ENCODE results near the gene TMEM208. TPM values are rescaled to one million over a fixed set of nuclear protein-coding genes. Genes with fewer than 3 reads are reported as not detected.

Gene TMEM208
- total and polyA plus RNA-seq, 2 of the 13 experiments (the other 11 are each of a cell fraction or from before 2014, with no cell fraction given), result 58.8 to 72.9 TPM

DNA sequence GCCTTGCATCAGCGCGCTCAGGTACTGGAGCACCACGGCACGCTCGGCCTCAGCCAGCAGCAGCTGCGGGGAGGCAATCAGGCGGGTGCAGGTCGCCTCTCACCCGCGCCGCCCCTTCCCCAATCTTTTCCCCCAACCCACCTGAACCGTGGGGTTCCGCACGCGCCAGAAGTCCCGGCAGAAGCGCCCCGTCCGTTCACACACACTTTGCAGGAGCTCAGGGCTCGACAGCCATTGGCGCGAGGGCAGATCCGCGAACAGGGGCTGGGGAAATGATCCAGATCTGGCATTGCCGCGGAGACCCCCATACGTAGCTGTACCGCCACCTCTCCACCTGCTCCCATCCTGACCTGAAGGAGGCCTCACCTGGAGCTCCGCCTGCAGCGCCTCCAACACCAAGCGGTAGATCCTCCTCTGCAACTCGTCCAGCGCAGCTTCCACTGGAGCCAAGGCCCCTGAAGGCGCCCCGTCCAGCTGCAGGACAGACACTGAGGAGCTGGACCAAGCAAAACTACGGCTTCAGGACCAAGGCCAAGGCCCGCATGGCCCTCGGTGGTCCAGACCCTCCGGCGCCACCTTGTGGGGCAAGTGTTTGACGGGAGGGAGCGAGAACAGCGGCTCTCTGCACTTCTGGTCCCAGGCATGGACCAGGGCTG is 41.8 kb upstream of the TMEM208 start (continued):
- TF ChIP-seq, protein P1, sequence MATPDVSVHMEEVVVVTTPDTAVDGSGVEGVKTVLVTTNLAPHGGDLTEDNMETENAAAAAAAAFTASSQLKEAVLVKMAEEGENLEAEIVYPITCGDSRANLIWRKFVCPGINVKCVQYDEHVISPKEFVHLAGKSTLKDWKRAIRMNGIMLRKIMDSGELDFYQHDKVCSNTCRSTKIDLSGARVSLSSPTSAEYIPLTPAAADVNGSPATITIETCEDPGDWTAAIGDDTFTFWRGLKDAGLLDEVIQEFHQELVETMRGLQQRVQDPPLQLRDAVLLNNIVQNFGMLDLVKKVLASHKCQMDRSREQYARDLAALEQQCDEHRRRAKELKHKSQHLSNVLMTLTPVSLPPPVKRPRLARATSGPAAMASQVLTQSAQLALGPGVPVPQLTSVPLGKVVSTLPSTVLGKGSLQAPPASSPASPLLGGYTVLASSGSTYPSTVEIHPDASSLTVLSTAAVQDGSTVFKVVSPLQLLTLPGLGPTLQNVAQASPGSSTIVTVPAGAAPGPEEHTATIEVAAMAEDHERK (CRISPR knock-in tag; IDR thresholded peaks at IDR 0.05; ENCODE audit: low read depth), result no peak
- TF ChIP-seq ZMYM4 (CRISPR knock-in tag; IDR thresholded peaks at IDR 0.05) (peak; percentile 79), ATRX (CRISPR knock-in tag; IDR thresholded peaks at IDR 0.05; ENCODE audit: borderline replicate concordance) (no peak), PHF8 (CRISPR knock-in tag; IDR thresholded peaks at IDR 0.05) (peak; percentile 64), ZNF10 (CRISPR knock-in tag; IDR thresholded peaks at IDR 0.05; ENCODE audit: borderline replicate concordance, low read depth) (no peak), ZNF570 (CRISPR knock-in tag; IDR thresholded peaks at IDR 0.05; ENCODE audit: borderline replicate concordance) (no peak), SOX6 (IDR thresholded peaks at IDR 0.05) (no peak), SOX6 (CRISPR knock-in tag; IDR thresholded peaks at IDR 0.05) (peak; percentile 75), POGZ (CRISPR knock-in tag; IDR thresholded peaks at IDR 0.05) (peak; percentile 69; the same call in 1 of the 2 replicates), ZNF333 (CRISPR knock-in tag; IDR thresholded peaks at IDR 0.05; ENCODE audit: borderline replicate concordance) (peak; percentile 95; the same call in 1 of the 2 replicates), KDM1A (CRISPR knock-in tag; IDR thresholded peaks at IDR 0.05) (peak; percentile 58; the same call in 1 of the 2 replicates), RAD51 (IDR thresholded peaks at IDR 0.05; ENCODE audit: borderline replicate concordance) (no peak), ZNF782 (CRISPR knock-in tag; IDR thresholded peaks at IDR 0.05; ENCODE audit: borderline replicate concordance) (peak; percentile 51; the same call in 1 of the 2 replicates), ZNF33A (CRISPR knock-in tag; IDR thresholded peaks at IDR 0.05; ENCODE audit: borderline replicate concordance) (no peak; the same call in 1 of the 2 replicates)
- TF ChIP-seq, protein P2, sequence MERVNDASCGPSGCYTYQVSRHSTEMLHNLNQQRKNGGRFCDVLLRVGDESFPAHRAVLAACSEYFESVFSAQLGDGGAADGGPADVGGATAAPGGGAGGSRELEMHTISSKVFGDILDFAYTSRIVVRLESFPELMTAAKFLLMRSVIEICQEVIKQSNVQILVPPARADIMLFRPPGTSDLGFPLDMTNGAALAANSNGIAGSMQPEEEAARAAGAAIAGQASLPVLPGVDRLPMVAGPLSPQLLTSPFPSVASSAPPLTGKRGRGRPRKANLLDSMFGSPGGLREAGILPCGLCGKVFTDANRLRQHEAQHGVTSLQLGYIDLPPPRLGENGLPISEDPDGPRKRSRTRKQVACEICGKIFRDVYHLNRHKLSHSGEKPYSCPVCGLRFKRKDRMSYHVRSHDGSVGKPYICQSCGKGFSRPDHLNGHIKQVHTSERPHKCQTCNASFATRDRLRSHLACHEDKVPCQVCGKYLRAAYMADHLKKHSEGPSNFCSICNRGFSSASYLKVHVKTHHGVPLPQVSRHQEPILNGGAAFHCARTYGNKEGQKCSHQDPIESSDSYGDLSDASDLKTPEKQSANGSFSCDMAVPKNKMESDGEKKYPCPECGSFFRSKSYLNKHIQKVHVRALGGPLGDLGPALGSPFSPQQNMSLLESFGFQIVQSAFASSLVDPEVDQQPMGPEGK (CRISPR knock-in tag; IDR thresholded peaks at IDR 0.05), result peak; percentile 85
- TF ChIP-seq, protein P3, sequence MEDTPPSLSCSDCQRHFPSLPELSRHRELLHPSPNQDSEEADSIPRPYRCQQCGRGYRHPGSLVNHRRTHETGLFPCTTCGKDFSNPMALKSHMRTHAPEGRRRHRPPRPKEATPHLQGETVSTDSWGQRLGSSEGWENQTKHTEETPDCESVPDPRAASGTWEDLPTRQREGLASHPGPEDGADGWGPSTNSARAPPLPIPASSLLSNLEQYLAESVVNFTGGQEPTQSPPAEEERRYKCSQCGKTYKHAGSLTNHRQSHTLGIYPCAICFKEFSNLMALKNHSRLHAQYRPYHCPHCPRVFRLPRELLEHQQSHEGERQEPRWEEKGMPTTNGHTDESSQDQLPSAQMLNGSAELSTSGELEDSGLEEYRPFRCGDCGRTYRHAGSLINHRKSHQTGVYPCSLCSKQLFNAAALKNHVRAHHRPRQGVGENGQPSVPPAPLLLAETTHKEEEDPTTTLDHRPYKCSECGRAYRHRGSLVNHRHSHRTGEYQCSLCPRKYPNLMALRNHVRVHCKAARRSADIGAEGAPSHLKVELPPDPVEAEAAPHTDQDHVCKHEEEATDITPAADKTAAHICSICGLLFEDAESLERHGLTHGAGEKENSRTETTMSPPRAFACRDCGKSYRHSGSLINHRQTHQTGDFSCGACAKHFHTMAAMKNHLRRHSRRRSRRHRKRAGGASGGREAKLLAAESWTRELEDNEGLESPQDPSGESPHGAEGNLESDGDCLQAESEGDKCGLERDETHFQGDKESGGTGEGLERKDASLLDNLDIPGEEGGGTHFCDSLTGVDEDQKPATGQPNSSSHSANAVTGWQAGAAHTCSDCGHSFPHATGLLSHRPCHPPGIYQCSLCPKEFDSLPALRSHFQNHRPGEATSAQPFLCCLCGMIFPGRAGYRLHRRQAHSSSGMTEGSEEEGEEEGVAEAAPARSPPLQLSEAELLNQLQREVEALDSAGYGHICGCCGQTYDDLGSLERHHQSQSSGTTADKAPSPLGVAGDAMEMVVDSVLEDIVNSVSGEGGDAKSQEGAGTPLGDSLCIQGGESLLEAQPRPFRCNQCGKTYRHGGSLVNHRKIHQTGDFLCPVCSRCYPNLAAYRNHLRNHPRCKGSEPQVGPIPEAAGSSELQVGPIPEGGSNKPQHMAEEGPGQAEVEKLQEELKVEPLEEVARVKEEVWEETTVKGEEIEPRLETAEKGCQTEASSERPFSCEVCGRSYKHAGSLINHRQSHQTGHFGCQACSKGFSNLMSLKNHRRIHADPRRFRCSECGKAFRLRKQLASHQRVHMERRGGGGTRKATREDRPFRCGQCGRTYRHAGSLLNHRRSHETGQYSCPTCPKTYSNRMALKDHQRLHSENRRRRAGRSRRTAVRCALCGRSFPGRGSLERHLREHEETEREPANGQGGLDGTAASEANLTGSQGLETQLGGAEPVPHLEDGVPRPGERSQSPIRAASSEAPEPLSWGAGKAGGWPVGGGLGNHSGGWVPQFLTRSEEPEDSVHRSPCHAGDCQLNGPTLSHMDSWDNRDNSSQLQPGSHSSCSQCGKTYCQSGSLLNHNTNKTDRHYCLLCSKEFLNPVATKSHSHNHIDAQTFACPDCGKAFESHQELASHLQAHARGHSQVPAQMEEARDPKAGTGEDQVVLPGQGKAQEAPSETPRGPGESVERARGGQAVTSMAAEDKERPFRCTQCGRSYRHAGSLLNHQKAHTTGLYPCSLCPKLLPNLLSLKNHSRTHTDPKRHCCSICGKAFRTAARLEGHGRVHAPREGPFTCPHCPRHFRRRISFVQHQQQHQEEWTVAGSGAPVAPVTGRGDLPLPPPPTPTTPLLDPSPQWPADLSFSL (CRISPR knock-in tag; IDR thresholded peaks at IDR 0.05), result no peak
- TF ChIP-seq, protein P4, sequence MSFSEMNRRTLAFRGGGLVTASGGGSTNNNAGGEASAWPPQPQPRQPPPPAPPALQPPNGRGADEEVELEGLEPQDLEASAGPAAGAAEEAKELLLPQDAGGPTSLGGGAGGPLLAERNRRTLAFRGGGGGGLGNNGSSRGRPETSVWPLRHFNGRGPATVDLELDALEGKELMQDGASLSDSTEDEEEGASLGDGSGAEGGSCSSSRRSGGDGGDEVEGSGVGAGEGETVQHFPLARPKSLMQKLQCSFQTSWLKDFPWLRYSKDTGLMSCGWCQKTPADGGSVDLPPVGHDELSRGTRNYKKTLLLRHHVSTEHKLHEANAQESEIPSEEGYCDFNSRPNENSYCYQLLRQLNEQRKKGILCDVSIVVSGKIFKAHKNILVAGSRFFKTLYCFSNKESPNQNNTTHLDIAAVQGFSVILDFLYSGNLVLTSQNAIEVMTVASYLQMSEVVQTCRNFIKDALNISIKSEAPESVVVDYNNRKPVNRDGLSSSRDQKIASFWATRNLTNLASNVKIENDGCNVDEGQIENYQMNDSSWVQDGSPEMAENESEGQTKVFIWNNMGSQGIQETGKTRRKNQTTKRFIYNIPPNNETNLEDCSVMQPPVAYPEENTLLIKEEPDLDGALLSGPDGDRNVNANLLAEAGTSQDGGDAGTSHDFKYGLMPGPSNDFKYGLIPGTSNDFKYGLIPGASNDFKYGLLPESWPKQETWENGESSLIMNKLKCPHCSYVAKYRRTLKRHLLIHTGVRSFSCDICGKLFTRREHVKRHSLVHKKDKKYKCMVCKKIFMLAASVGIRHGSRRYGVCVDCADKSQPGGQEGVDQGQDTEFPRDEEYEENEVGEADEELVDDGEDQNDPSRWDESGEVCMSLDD (CRISPR knock-in tag; IDR thresholded peaks at IDR 0.05; ENCODE audit: borderline replicate concordance), result no peak

Measured in HepG2 (cell line).